ENCODE results near the gene SERGEF. TPM values are rescaled to one million over a fixed set of nuclear protein-coding genes. Genes with fewer than 3 reads are reported as not detected.
A peak's percentile ranks its signal among the peaks of the same experiment; 100 is the strongest.

Gene SERGEF
- total and polyA plus RNA-seq, 2 of the 13 experiments (the other 11 are each of a cell fraction or from before 2014, with no cell fraction given), result 54.5 to 114 TPM

DNA sequence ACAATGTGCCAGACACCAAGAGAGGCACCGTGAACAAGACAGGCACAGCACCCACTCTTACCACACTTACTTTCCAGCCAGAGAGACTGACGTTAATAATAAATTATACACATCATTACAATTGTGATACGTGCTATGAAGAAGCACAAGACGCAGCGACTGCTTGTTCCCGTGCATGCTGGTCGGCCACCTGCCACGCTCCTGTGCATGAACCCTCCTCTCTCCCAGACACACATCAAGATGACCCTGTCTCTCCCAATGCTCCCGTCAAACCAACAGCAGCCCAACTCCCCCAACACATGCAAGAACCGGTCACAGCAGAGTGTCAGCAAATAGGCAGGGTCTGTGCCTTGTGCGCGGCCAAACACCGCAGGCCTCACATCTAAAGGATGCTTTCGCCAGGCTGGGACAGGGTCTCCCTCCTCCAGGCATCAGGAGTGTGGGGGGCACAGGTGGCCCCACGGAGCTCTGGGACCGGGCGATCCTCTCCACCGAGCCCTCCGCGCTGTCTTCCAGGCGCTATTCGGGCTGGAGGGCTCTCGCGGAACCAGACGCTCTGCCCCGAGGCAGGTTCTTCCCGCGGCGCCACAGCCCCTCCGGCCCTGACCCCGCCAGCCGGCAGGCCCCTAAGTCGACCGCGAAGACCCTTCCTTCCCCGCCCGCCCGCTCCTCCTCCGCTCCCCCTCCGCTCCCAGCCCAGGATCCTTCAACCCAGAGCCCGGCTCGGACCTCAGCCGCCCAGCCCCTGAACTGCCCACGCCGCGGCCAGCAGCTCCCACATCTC lies 533 bp downstream of the SERGEF start (continued):
- TF ChIP-seq, protein P1, sequence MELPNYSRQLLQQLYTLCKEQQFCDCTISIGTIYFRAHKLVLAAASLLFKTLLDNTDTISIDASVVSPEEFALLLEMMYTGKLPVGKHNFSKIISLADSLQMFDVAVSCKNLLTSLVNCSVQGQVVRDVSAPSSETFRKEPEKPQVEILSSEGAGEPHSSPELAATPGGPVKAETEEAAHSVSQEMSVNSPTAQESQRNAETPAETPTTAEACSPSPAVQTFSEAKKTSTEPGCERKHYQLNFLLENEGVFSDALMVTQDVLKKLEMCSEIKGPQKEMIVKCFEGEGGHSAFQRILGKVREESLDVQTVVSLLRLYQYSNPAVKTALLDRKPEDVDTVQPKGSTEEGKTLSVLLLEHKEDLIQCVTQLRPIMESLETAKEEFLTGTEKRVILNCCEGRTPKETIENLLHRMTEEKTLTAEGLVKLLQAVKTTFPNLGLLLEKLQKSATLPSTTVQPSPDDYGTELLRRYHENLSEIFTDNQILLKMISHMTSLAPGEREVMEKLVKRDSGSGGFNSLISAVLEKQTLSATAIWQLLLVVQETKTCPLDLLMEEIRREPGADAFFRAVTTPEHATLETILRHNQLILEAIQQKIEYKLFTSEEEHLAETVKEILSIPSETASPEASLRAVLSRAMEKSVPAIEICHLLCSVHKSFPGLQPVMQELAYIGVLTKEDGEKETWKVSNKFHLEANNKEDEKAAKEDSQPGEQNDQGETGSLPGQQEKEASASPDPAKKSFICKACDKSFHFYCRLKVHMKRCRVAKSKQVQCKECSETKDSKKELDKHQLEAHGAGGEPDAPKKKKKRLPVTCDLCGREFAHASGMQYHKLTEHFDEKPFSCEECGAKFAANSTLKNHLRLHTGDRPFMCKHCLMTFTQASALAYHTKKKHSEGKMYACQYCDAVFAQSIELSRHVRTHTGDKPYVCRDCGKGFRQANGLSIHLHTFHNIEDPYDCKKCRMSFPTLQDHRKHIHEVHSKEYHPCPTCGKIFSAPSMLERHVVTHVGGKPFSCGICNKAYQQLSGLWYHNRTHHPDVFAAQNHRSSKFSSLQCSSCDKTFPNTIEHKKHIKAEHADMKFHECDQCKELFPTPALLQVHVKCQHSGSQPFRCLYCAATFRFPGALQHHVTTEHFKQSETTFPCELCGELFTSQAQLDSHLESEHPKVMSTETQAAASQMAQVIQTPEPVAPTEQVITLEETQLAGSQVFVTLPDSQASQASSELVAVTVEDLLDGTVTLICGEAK (IDR thresholded peaks at IDR 0.05), result no peak
- TF ChIP-seq, protein P1 (CRISPR knock-in tag; IDR thresholded peaks at IDR 0.05), result peak; percentile 58
- TF ChIP-seq ZSCAN12 (CRISPR knock-in tag; IDR thresholded peaks at IDR 0.05), result no peak
- TF ChIP-seq ZNF552 (CRISPR knock-in tag; IDR thresholded peaks at IDR 0.05; ENCODE audit: borderline replicate concordance), result no peak
- TF ChIP-seq, protein P2, sequence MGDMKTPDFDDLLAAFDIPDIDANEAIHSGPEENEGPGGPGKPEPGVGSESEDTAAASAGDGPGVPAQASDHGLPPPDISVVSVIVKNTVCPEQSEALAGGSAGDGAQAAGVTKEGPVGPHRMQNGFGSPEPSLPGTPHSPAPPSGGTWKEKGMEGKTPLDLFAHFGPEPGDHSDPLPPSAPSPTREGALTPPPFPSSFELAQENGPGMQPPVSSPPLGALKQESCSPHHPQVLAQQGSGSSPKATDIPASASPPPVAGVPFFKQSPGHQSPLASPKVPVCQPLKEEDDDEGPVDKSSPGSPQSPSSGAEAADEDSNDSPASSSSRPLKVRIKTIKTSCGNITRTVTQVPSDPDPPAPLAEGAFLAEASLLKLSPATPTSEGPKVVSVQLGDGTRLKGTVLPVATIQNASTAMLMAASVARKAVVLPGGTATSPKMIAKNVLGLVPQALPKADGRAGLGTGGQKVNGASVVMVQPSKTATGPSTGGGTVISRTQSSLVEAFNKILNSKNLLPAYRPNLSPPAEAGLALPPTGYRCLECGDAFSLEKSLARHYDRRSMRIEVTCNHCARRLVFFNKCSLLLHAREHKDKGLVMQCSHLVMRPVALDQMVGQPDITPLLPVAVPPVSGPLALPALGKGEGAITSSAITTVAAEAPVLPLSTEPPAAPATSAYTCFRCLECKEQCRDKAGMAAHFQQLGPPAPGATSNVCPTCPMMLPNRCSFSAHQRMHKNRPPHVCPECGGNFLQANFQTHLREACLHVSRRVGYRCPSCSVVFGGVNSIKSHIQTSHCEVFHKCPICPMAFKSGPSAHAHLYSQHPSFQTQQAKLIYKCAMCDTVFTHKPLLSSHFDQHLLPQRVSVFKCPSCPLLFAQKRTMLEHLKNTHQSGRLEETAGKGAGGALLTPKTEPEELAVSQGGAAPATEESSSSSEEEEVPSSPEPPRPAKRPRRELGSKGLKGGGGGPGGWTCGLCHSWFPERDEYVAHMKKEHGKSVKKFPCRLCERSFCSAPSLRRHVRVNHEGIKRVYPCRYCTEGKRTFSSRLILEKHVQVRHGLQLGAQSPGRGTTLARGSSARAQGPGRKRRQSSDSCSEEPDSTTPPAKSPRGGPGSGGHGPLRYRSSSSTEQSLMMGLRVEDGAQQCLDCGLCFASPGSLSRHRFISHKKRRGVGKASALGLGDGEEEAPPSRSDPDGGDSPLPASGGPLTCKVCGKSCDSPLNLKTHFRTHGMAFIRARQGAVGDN (CRISPR knock-in tag; IDR thresholded peaks at IDR 0.05), result peak; percentile 63
- TF ChIP-seq HOXA9 (CRISPR knock-in tag; IDR thresholded peaks at IDR 0.05; ENCODE audit: borderline replicate concordance), result 0 out of 2 replicates have a peak, but pooled peaks have one; percentile 42
- TF ChIP-seq, protein P3, sequence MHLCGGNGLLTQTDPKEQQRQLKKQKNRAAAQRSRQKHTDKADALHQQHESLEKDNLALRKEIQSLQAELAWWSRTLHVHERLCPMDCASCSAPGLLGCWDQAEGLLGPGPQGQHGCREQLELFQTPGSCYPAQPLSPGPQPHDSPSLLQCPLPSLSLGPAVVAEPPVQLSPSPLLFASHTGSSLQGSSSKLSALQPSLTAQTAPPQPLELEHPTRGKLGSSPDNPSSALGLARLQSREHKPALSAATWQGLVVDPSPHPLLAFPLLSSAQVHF (CRISPR knock-in tag; IDR thresholded peaks at IDR 0.05), result peak; percentile 66; the same call in 1 of the 2 replicates
- TF ChIP-seq ZBTB7B (CRISPR knock-in tag; IDR thresholded peaks at IDR 0.05), result peak; percentile 34; the same call in 1 of the 2 replicates
- TF ChIP-seq, protein P4, sequence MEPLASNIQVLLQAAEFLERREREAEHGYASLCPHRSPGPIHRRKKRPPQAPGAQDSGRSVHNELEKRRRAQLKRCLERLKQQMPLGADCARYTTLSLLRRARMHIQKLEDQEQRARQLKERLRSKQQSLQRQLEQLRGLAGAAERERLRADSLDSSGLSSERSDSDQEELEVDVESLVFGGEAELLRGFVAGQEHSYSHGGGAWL (CRISPR knock-in tag; IDR thresholded peaks at IDR 0.05), result no peak; the same call in 1 of the 2 replicates
- TF ChIP-seq, protein P5, sequence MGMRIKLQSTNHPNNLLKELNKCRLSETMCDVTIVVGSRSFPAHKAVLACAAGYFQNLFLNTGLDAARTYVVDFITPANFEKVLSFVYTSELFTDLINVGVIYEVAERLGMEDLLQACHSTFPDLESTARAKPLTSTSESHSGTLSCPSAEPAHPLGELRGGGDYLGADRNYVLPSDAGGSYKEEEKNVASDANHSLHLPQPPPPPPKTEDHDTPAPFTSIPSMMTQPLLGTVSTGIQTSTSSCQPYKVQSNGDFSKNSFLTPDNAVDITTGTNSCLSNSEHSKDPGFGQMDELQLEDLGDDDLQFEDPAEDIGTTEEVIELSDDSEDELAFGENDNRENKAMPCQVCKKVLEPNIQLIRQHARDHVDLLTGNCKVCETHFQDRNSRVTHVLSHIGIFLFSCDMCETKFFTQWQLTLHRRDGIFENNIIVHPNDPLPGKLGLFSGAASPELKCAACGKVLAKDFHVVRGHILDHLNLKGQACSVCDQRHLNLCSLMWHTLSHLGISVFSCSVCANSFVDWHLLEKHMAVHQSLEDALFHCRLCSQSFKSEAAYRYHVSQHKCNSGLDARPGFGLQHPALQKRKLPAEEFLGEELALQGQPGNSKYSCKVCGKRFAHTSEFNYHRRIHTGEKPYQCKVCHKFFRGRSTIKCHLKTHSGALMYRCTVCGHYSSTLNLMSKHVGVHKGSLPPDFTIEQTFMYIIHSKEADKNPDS (CRISPR knock-in tag; IDR thresholded peaks at IDR 0.05), result no peak
- 0 out of 2 replicates have a peak, but pooled peaks have one; percentile 24 for TF ChIP-seq AKAP8 (CRISPR knock-in tag; IDR thresholded peaks at IDR 0.05)
